MG63 (cell line): ENCODE results near the gene DMXL2. TPM values are rescaled to one million over a fixed set of nuclear protein-coding genes. Genes with fewer than 3 reads are reported as not detected.
"Not testable (repeated sequence)": the region's sequence is repeated elsewhere in the genome, so short reads cannot be mapped to it uniquely, and the experiment has no call there.

Experiments
- DNase-seq: peaks from one replicate; pipeline ENCODE4 v3.0.0-alpha.2; 2020
- H3K27me3 ChIP-seq: fragments of 250-450 bp; sonication (Bioruptor Pico); 2 replicates; pipeline ENCODE4 v1.5.1; 2020; ENCODE audit warnings: mild to moderate bottlenecking, moderate library complexity
- H3K36me3 ChIP-seq: fragments of 250-450 bp; sonication (Bioruptor Pico); 2 replicates; pipeline ENCODE4 v1.5.1; 2020; ENCODE audit warnings: mild to moderate bottlenecking, moderate library complexity
- H3K4me3 ChIP-seq: fragments of 250-450 bp; sonication (Bioruptor Pico); 2 replicates; pipeline ENCODE4 v1.5.1; 2020; ENCODE audit warnings: mild to moderate bottlenecking, moderate library complexity
- H3K9me3 ChIP-seq: fragments of 250-450 bp; sonication (Bioruptor Pico); 2 replicates; pipeline ENCODE4 v1.5.1; 2020; ENCODE audit warnings: mild to moderate bottlenecking, moderate library complexity
- total RNA-seq: library from RNA; depleted of rRNA; stranded (reverse); fragments of >200 nt; shearing (Covaris generic); gene quantifications from 2 replicates; pipeline ENCODE4 v1.2.3, GENCODE V29; 2014; ENCODE audit warnings: low replicate concordance

Gene DMXL2
- total RNA-seq, 1 experiment from 2014 or later, result 6.6 TPM

GRCh38 chr15:51601801-51602200 lies 20.8 kb downstream of the DMXL2 start:
- H3K27me3 ChIP-seq, result no peaks in the 10 kb centered on the region
- H3K9me3 ChIP-seq, result no peaks in the 10 kb centered on the region
- H3K36me3 ChIP-seq, result no peaks in the 10 kb centered on the region
- DNase-seq, result no peak
- no peak overlapping the region for H3K4me3 ChIP-seq

GRCh38 chr15:51600114-51600513 lies 22.5 kb downstream of the DMXL2 start:
- H3K36me3 ChIP-seq, result no peaks in the 10 kb centered on the region
- no peaks in the 10 kb centered on the region for H3K9me3 ChIP-seq
- no peaks in the 10 kb centered on the region for H3K27me3 ChIP-seq
- no peak overlapping the region for H3K4me3 ChIP-seq
- peak; percentile 25 for DNase-seq

- Histone ChIP-seq H3K27me3 (no peaks in the 10 kb centered on the region), H3K4me3 (no peak overlapping the region), H3K9me3 (peaks cover 11% of the 10 kb centered on the region), H3K36me3 (no peaks in the 10 kb centered on the region)
- no peak for DNase-seq
Observed at GRCh38 chr15:51589881-51590568, 32.5 kb downstream of the DMXL2 start.

GRCh38 chr15:51588966-51589365 lies 33.6 kb downstream of the DMXL2 start:
- Histone ChIP-seq H3K36me3 (no peaks in the 10 kb centered on the region), H3K4me3 (no peak overlapping the region), H3K9me3 (peaks cover 11% of the 10 kb centered on the region), H3K27me3 (no peaks in the 10 kb centered on the region)
- DNase-seq, result no peak

DNA sequence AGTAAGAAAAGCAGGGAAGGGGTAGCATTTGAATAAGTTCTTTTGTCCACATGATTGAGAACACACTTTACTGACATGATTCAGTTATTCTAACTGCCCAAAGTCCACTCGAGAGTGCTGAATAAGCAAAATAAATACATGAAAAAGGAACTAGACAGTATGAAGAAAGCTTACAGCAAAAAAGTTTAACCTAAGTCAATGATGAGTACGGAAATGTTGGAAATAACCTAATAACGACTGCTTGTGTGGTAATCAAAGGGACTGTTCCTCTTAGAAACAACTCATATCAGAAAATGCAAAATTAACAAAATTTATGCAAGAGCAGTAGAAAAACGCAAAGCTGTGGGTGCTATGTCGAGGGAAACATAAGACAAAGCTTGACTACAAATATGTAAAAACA lies 36.6 kb downstream of the DMXL2 start:
- Histone ChIP-seq H3K4me3 (no peak overlapping the region), H3K36me3 (no peaks in the 10 kb centered on the region), H3K27me3 (no peaks in the 10 kb centered on the region), H3K9me3 (peaks cover 11% of the 10 kb centered on the region)
- no peak for DNase-seq

GRCh38 chr15:51580982-51581381 lies 41.6 kb downstream of the DMXL2 start:
- Histone ChIP-seq H3K9me3 (peaks cover 3% of the 10 kb centered on the region), H3K4me3 (no peak overlapping the region), H3K36me3 (no peaks in the 10 kb centered on the region), H3K27me3 (no peaks in the 10 kb centered on the region)
- DNase-seq, result no peak

- DNase-seq, result no peak
- no peaks in the 10 kb centered on the region for H3K36me3 ChIP-seq
- no peak overlapping the region for H3K4me3 ChIP-seq
- no peaks in the 10 kb centered on the region for H3K27me3 ChIP-seq
- H3K9me3 ChIP-seq, result peaks cover 2% of the 10 kb centered on the region
Observed at GRCh38 chr15:51580385-51580784, 42.2 kb downstream of the DMXL2 start.

GRCh38 chr15:51579012-51579411 lies 43.6 kb downstream of the DMXL2 start:
- Histone ChIP-seq H3K9me3 (no peaks in the 10 kb centered on the region; the same call in 1 of the 2 replicates), H3K4me3 (no peak overlapping the region), H3K36me3 (no peaks in the 10 kb centered on the region), H3K27me3 (no peaks in the 10 kb centered on the region)
- no peak for DNase-seq

GRCh38 chr15:51577636-51578304 lies 44.8 kb downstream of the DMXL2 start:
- Histone ChIP-seq H3K4me3 (no peak overlapping the region), H3K9me3 (no peaks in the 10 kb centered on the region; the same call in 1 of the 2 replicates), H3K27me3 (no peaks in the 10 kb centered on the region), H3K36me3 (no peaks in the 10 kb centered on the region)
- no peak for DNase-seq

- Histone ChIP-seq H3K9me3 (no peaks in the 10 kb centered on the region; the same call in 1 of the 2 replicates), H3K36me3 (no peaks in the 10 kb centered on the region), H3K4me3 (no peak overlapping the region), H3K27me3 (no peaks in the 10 kb centered on the region)
- DNase-seq, result no peak
Observed at GRCh38 chr15:51576911-51577500, 45.6 kb downstream of the DMXL2 start.

DNA sequence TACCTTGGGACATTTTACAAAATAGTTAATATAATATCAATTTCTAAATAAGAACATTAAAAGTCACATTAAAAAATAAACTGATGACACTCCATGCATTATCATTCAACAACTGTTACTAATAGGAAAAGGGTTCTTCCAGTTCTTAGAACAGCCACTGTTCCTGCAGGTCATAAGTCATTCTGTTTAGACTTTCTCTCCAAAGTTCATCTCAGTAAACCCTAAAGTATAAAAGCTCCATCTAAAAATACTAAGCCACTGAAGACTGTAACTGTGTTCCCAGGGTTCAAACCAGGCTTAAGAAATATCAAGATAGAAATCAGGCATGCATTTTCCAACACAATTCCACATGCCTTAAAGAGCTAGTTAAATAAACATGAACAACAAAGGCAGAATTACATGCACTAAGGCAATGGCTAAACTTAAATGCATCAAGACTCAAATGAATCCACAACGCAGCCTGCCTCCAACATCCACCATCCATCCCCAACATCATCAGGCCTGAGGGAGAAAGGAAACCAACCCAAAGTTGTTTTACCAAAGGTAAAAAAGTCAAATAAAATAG lies 46.2 kb downstream of the DMXL2 start:
- Histone ChIP-seq H3K9me3 (no peaks in the 10 kb centered on the region; the same call in 1 of the 2 replicates), H3K36me3 (no peaks in the 10 kb centered on the region), H3K4me3 (no peak overlapping the region), H3K27me3 (no peaks in the 10 kb centered on the region)
- DNase-seq, result no peak

DNA sequence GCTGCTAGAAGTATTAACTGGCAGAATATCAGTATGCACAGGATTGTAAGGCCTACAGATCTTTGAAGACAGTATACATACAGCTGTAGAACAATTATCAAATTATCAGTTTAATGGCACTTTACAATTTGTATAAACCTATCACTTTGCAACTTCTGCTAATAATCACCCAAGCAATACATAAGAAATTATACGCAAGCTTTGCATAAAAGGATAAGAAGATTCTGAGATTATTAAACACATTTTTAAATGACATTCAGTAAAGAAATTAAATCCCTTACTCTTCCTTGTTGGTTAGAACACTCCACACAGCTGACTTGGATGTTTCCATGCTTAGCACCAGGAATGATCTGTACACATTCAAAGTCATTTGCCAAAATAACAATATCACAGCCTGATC lies 46.8 kb downstream of the DMXL2 start:
- no peaks in the 10 kb centered on the region for H3K27me3 ChIP-seq
- H3K9me3 ChIP-seq, result no peaks in the 10 kb centered on the region; the same call in 1 of the 2 replicates
- H3K4me3 ChIP-seq, result no peak overlapping the region
- no peak for DNase-seq
- H3K36me3 ChIP-seq, result no peaks in the 10 kb centered on the region

GRCh38 chr15:51573352-51573751 lies 49.2 kb downstream of the DMXL2 start:
- H3K27me3 ChIP-seq, H3K36me3 ChIP-seq, DNase-seq, H3K9me3 ChIP-seq, H3K4me3 ChIP-seq: not testable (repeated sequence)

DNA sequence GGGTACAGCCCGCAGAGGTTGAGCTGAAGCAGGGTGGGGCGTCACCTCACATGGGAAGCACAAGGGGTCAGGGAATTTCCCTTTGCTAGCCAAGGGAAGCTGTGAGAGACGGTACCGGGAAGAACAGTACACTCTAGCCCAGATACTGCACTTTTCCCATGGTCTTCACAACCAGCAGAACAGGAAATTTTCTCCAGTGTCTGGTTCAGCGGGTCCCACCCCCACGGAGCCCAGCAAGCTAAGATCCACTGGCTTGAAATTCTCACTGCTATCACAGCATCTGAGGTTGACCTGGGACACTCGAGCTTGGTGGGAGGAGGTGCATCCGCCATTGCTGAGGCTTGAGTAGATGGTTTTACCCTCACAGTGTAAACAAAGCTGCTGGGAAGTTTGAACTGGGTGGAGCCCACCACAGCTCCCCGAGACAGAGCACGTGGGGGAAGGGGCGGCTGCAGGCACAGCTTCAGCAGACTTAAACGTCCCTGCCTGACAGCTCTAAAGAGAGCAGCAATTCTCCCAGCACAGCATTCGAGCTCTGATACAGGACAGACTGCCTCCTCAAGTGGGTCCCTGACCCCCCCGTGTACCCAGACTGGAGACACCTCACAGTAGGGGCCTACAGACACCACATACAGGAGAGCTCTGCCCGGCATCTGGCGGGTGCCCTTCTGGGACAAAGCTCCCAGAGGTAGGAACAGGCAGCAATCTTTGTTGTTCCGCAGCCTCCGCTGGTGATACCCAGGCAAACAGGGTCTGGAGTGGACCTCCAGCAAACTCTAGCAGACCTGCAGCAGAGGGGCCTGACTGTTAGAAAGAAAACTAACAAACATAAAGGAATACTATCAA lies 53.4 kb downstream of the DMXL2 start:
- H3K27me3 ChIP-seq, H3K4me3 ChIP-seq, DNase-seq, H3K36me3 ChIP-seq, H3K9me3 ChIP-seq: not testable (repeated sequence)

DNA sequence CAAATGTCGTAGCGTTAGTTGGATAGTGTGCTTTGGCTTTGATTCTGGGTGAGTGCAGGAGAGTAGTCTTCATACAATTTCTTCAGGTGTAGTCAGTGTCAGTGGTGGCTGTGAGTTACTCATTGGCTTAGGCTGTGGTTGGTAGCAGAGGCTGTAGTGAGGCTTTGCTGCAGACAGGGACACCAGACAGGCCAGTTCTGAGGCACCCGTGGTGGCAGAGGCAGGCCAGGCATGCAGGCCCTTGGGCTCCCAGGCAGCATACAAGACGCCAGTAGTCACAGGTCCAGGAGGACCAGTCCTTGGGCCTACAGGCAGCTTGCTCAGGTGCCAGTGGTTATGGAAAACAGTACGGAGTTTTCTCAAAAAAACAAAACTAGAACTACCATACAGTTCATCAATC lies 61.3 kb downstream of the DMXL2 start:
- Histone ChIP-seq H3K27me3 (no peaks in the 10 kb centered on the region), H3K4me3 (no peak overlapping the region), H3K36me3 (no peaks in the 10 kb centered on the region), H3K9me3 (no peaks in the 10 kb centered on the region)
- no peak for DNase-seq

GRCh38 chr15:51558876-51559275 lies 63.7 kb downstream of the DMXL2 start:
- H3K27me3 ChIP-seq, result no peaks in the 10 kb centered on the region
- H3K36me3 ChIP-seq, result no peaks in the 10 kb centered on the region
- H3K9me3 ChIP-seq, result no peaks in the 10 kb centered on the region
- H3K4me3 ChIP-seq, result no peak overlapping the region
- DNase-seq, result no peak

GRCh38 chr15:51558411-51558810 lies 64.2 kb downstream of the DMXL2 start:
- Histone ChIP-seq H3K9me3 (no peaks in the 10 kb centered on the region), H3K4me3 (no peak overlapping the region), H3K36me3 (no peaks in the 10 kb centered on the region), H3K27me3 (no peaks in the 10 kb centered on the region)
- no peak for DNase-seq
